HEK293 (cell line): ENCODE measurements around the gene APOH.
A peak's percentile ranks its signal among the peaks of the same experiment; 100 is the strongest.

Experiments used
- CTCF ChIA-PET: fragments of 350-600 bp; formaldehyde crosslinking; extraction: SDS; loops from one replicate; lab custom pipeline; 2021; ENCODE audit warnings: antibody characterized with exemption; lab: Yijun Ruan, JAX
- POLR2A ChIA-PET: fragments of 300-600 bp; formaldehyde crosslinking; extraction: SDS; loops from one replicate; lab custom pipeline; 2020; ENCODE audit warnings: antibody characterized with exemption, inconsistent platforms; lab: Yijun Ruan, JAX
- H3K27ac ChIP-seq: fragments of 200-500 bp; sonication (Bioruptor generic); 2 replicates; pipeline ENCODE4 v1.5.1; 2014; ENCODE audit warnings: low read depth, low read length, control low read depth, inconsistent platforms; ENCODE audit errors: extremely low read depth
- H3K36me3 ChIP-seq, 2 experiments: fragments of 200-500 bp in 1 of 2; sonication (Bioruptor generic) in 1 of 2; 1 replicate in 1 of 2; 2 replicates in 1 of 2; pipeline ENCODE4 v1.5.1; 2014 to 2017; ENCODE audit warnings: inconsistent platforms in 2 of 2, low read length in 2 of 2; ENCODE audit not compliant: control insufficient read depth in 2 of 2, insufficient read depth in 1 of 2
- H3K4me1 ChIP-seq: fragments of 200-500 bp; sonication (Bioruptor generic); 2 replicates; pipeline ENCODE4 v1.5.1; 2014; ENCODE audit warnings: mild to moderate bottlenecking, low read length, inconsistent platforms; ENCODE audit not compliant: control insufficient read depth, insufficient read depth
- H3K4me3 ChIP-seq: 2 replicates; pipeline ENCODE4 v1.5.1; 2011; ENCODE audit warnings: low read depth, mild to moderate bottlenecking, control low read depth, low read length, moderate library complexity
- H3K9me3 ChIP-seq: fragments of 200-500 bp; sonication (Bioruptor generic); 2 replicates; pipeline ENCODE4 v1.5.1; 2014; ENCODE audit warnings: low read depth, low read length, inconsistent platforms; ENCODE audit not compliant: control insufficient read depth, insufficient read depth
- BCL11A ChIP-seq: fragments of 450-650 bp; formaldehyde crosslinking; IDR thresholded peaks from 2 replicates; pipeline ENCODE4 v1.5.1; 2016; ENCODE audit warnings: low read depth, missing biosample characterization, missing genetic modification characterization
- TCF7L2 ChIP-seq: IDR thresholded peaks from 2 replicates; pipeline ENCODE4 v1.6.1; 2011; ENCODE audit warnings: low read depth, mild to moderate bottlenecking, inconsistent platforms, low read length, moderate library complexity, borderline replicate concordance
- ZBTB20 ChIP-seq: fragments of 450-650 bp; formaldehyde crosslinking; IDR thresholded peaks from 2 replicates; pipeline ENCODE4 v1.5.1; 2016; ENCODE audit warnings: missing biosample characterization, missing genetic modification characterization
- ZBTB48 ChIP-seq: fragments of 450-650 bp; formaldehyde crosslinking; IDR thresholded peaks from 2 replicates; pipeline ENCODE4 v1.5.1; 2016; ENCODE audit warnings: missing biosample characterization, missing genetic modification characterization
- ZNF10 ChIP-seq: fragments of 450-650 bp; formaldehyde crosslinking; IDR thresholded peaks from 2 replicates; pipeline ENCODE4 v1.5.1; 2017; ENCODE audit warnings: missing biosample characterization, missing genetic modification characterization
- ZNF155 ChIP-seq: fragments of 450-650 bp; formaldehyde crosslinking; IDR thresholded peaks from 2 replicates; pipeline ENCODE4 v1.5.1; 2016; ENCODE audit warnings: missing biosample characterization, missing genetic modification characterization
- ZNF157 ChIP-seq: fragments of 450-650 bp; formaldehyde crosslinking; IDR thresholded peaks from 2 replicates; pipeline ENCODE4 v1.5.1; 2016; ENCODE audit warnings: missing biosample characterization, missing genetic modification characterization
- ZNF169 ChIP-seq: fragments of 450-650 bp; formaldehyde crosslinking; IDR thresholded peaks from 2 replicates; pipeline ENCODE4 v1.5.1; 2016; ENCODE audit warnings: missing biosample characterization, missing genetic modification characterization
- ZNF174 ChIP-seq: fragments of 450-650 bp; formaldehyde crosslinking; IDR thresholded peaks from 2 replicates; pipeline ENCODE4 v1.5.0; 2017; ENCODE audit warnings: missing biosample characterization, mild to moderate bottlenecking, missing genetic modification characterization
- ZNF214 ChIP-seq: fragments of 450-650 bp; formaldehyde crosslinking; IDR thresholded peaks from 2 replicates; pipeline ENCODE4 v1.5.1; 2017; ENCODE audit warnings: missing biosample characterization, mild to moderate bottlenecking, missing genetic modification characterization, borderline replicate concordance
- ZNF311 ChIP-seq: fragments of 450-650 bp; formaldehyde crosslinking; IDR thresholded peaks from 2 replicates; pipeline ENCODE4 v1.5.1; 2017; ENCODE audit warnings: missing biosample characterization, missing genetic modification characterization, borderline replicate concordance
- ZNF501 ChIP-seq: fragments of 450-650 bp; formaldehyde crosslinking; IDR thresholded peaks from 2 replicates; pipeline ENCODE4 v1.5.1; 2016; ENCODE audit warnings: missing biosample characterization, missing genetic modification characterization
- ZNF626 ChIP-seq: fragments of 450-650 bp; sonication (Bioruptor Pico); formaldehyde crosslinking; IDR thresholded peaks from 2 replicates; pipeline ENCODE4 v1.5.1; 2018; ENCODE audit warnings: missing biosample characterization, missing genetic modification characterization, inconsistent platforms
- TF ChIP-seq, protein P1 (sequence below): fragments of 450-650 bp; formaldehyde crosslinking; IDR thresholded peaks from 2 replicates; pipeline ENCODE4 v1.5.1; 2016; ENCODE audit warnings: missing biosample characterization, missing genetic modification characterization
- TF ChIP-seq, protein P2 (sequence below): fragments of 450-650 bp; formaldehyde crosslinking; IDR thresholded peaks from 2 replicates; pipeline ENCODE4 v1.5.1; 2016; ENCODE audit warnings: missing biosample characterization, missing genetic modification characterization
- TF ChIP-seq, protein P3 (sequence below): fragments of 450-650 bp; formaldehyde crosslinking; IDR thresholded peaks from 2 replicates; pipeline ENCODE4 v1.5.1; 2016; ENCODE audit warnings: missing biosample characterization, missing genetic modification characterization
- TF ChIP-seq, protein P4 (sequence below): fragments of 450-650 bp; formaldehyde crosslinking; IDR thresholded peaks from 2 replicates; pipeline ENCODE4 v1.5.1; 2016; ENCODE audit warnings: missing biosample characterization, missing genetic modification characterization
- TF ChIP-seq, protein P5 (sequence below): fragments of 450-650 bp; formaldehyde crosslinking; IDR thresholded peaks from 2 replicates; pipeline ENCODE4 v1.5.1; 2017; ENCODE audit warnings: missing biosample characterization, missing genetic modification characterization
- TF ChIP-seq, protein P6 (sequence below): fragments of 450-650 bp; formaldehyde crosslinking; IDR thresholded peaks from 2 replicates; pipeline ENCODE4 v1.5.1; 2016; ENCODE audit warnings: missing biosample characterization, missing genetic modification characterization

The APOH gene

DNA sequence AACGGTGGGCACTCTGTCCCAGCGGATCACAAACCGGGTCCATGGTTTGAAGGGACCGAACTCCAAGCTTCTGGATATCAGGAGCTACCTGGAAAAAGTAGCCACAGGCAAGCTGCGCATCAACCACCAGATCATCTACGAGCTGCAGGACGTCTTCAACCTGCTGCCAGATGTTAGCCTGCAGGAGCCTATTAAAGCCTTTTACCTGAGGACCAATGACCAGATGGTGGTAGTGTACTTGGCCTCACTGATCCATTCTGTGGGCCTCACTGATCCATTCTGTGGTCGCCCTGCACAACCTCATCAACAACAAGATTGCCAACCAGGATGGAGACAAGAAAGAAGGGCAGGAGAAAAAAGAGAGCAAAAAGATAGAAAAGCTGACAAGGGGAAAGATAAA, 31.0 kb downstream of the APOH start:
- H3K4me3 ChIP-seq, result no peak overlapping the region
- TF ChIP-seq, protein P1, sequence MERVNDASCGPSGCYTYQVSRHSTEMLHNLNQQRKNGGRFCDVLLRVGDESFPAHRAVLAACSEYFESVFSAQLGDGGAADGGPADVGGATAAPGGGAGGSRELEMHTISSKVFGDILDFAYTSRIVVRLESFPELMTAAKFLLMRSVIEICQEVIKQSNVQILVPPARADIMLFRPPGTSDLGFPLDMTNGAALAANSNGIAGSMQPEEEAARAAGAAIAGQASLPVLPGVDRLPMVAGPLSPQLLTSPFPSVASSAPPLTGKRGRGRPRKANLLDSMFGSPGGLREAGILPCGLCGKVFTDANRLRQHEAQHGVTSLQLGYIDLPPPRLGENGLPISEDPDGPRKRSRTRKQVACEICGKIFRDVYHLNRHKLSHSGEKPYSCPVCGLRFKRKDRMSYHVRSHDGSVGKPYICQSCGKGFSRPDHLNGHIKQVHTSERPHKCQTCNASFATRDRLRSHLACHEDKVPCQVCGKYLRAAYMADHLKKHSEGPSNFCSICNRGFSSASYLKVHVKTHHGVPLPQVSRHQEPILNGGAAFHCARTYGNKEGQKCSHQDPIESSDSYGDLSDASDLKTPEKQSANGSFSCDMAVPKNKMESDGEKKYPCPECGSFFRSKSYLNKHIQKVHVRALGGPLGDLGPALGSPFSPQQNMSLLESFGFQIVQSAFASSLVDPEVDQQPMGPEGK, result no peak
- TF ChIP-seq, protein P2, sequence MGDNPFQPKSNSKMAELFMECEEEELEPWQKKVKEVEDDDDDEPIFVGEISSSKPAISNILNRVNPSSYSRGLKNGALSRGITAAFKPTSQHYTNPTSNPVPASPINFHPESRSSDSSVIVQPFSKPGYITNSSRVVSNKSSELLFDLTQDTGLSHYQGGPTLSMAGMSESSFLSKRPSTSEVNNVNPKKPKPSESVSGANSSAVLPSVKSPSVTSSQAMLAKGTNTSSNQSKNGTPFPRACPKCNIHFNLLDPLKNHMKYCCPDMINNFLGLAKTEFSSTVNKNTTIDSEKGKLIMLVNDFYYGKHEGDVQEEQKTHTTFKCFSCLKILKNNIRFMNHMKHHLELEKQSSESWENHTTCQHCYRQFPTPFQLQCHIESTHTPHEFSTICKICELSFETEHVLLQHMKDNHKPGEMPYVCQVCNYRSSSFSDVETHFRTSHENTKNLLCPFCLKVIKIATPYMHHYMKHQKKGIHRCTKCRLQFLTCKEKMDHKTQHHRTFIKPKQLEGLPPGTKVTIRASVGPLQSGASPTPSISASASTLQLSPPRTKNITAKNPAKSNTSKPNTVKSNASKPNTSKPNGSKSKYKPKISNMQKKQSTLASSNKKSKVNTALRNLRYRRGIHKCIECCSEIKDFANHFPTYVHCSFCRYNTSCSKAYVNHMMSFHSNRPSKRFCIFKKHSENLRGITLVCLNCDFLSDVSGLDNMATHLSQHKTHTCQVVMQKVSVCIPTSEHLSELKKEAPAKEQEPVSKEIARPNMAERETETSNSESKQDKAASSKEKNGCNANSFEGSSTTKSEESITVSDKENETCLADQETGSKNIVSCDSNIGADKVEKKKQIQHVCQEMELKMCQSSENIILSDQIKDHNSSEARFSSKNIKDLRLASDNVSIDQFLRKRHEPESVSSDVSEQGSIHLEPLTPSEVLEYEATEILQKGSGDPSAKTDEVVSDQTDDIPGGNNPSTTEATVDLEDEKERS (tag by site-specific recombination), result no peak
- TF ChIP-seq TCF7L2 (no peak), ZNF174 (tag by site-specific recombination) (no peak), ZNF501 (tag by site-specific recombination) (no peak), ZNF155 (no peak)
- TF ChIP-seq, protein P3, sequence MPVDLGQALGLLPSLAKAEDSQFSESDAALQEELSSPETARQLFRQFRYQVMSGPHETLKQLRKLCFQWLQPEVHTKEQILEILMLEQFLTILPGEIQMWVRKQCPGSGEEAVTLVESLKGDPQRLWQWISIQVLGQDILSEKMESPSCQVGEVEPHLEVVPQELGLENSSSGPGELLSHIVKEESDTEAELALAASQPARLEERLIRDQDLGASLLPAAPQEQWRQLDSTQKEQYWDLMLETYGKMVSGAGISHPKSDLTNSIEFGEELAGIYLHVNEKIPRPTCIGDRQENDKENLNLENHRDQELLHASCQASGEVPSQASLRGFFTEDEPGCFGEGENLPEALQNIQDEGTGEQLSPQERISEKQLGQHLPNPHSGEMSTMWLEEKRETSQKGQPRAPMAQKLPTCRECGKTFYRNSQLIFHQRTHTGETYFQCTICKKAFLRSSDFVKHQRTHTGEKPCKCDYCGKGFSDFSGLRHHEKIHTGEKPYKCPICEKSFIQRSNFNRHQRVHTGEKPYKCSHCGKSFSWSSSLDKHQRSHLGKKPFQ (tag by site-specific recombination), result no peak
- TF ChIP-seq, protein P4, sequence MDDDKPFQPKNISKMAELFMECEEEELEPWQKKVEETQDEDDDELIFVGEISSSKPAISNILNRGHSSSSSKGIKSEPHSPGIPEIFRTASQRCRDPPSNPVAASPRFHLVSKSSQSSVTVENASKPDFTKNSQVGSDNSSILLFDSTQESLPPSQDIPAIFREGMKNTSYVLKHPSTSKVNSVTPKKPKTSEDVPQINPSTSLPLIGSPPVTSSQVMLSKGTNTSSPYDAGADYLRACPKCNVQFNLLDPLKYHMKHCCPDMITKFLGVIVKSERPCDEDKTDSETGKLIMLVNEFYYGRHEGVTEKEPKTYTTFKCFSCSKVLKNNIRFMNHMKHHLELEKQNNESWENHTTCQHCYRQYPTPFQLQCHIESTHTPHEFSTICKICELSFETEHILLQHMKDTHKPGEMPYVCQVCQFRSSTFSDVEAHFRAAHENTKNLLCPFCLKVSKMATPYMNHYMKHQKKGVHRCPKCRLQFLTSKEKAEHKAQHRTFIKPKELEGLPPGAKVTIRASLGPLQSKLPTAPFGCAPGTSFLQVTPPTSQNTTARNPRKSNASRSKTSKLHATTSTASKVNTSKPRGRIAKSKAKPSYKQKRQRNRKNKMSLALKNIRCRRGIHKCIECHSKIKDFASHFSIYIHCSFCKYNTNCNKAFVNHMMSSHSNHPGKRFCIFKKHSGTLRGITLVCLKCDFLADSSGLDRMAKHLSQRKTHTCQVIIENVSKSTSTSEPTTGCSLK (tag by site-specific recombination), result no peak
- POLR2A ChIA-PET, result no interaction called here
- no peaks in the 10 kb centered on the region for H3K4me1 ChIP-seq
- H3K36me3 ChIP-seq, result no peaks in the 10 kb centered on the region
- CTCF ChIA-PET, result no interaction called here
- no peaks in the 10 kb centered on the region for H3K9me3 ChIP-seq
- H3K27ac ChIP-seq, result no peak overlapping the region

DNA sequence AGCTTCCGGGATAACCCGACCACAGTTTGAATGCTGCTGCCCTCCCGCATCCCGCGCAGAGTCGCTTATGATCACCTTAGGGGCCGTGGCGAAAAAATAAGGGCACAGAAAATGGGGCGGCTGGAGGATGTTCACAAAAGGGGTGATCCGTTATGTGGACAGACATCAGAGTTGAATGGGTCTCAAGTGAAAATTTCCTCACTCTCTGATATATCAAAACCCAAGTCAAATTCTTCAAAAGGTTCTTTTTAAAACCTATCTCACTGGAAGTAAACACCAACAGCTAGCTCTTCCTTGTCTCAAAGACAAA, 36.9 kb downstream of the APOH start:
- POLR2A ChIA-PET, result no interaction called here
- H3K4me3 ChIP-seq, result peak overlapping the region; percentile 77
- no peak overlapping the region; the same call in 1 of the 2 replicates for H3K27ac ChIP-seq
- CTCF ChIA-PET, result interaction anchor here (0.6 to 2.6 kb wide), 4 partner anchors 8 to 960 kb away, joined by 3 to 11 read pairs (median 4); no protein-coding TSS in a partner anchor
- peaks cover 9% of the 10 kb centered on the region for H3K4me1 ChIP-seq
- no peaks in the 10 kb centered on the region for H3K9me3 ChIP-seq
- peaks cover 0 to 7% of the 10 kb centered on the region in 2 experiments for H3K36me3 ChIP-seq
- TF ChIP-seq ZBTB48 (tag by site-specific recombination) (peak; percentile 98), ZNF311 (no peak), ZNF157 (tag by site-specific recombination) (no peak), ZNF169 (tag by site-specific recombination) (no peak), ZNF10 (tag by site-specific recombination) (no peak), BCL11A (tag by site-specific recombination) (no peak), ZNF214 (tag by site-specific recombination) (no peak), ZNF626 (tag by site-specific recombination) (no peak), ZBTB20 (tag by site-specific recombination) (peak; percentile 58; the same call in 1 of the 2 replicates)
- TF ChIP-seq, protein P5, sequence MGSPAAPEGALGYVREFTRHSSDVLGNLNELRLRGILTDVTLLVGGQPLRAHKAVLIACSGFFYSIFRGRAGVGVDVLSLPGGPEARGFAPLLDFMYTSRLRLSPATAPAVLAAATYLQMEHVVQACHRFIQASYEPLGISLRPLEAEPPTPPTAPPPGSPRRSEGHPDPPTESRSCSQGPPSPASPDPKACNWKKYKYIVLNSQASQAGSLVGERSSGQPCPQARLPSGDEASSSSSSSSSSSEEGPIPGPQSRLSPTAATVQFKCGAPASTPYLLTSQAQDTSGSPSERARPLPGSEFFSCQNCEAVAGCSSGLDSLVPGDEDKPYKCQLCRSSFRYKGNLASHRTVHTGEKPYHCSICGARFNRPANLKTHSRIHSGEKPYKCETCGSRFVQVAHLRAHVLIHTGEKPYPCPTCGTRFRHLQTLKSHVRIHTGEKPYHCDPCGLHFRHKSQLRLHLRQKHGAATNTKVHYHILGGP (tag by site-specific recombination), result no peak
- TF ChIP-seq, protein P6, sequence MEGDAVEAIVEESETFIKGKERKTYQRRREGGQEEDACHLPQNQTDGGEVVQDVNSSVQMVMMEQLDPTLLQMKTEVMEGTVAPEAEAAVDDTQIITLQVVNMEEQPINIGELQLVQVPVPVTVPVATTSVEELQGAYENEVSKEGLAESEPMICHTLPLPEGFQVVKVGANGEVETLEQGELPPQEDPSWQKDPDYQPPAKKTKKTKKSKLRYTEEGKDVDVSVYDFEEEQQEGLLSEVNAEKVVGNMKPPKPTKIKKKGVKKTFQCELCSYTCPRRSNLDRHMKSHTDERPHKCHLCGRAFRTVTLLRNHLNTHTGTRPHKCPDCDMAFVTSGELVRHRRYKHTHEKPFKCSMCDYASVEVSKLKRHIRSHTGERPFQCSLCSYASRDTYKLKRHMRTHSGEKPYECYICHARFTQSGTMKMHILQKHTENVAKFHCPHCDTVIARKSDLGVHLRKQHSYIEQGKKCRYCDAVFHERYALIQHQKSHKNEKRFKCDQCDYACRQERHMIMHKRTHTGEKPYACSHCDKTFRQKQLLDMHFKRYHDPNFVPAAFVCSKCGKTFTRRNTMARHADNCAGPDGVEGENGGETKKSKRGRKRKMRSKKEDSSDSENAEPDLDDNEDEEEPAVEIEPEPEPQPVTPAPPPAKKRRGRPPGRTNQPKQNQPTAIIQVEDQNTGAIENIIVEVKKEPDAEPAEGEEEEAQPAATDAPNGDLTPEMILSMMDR, result no peak
- TF ChIP-seq, protein P2 (tag by site-specific recombination), result no peak
